DOHH2 (cell line): ENCODE results near the gene EFEMP1.

ENCODE experiments used
- H3F3A ChIP-seq: fragments of 200-600 bp; sonication (generic), shearing (Covaris generic); 2 replicates; pipeline ENCODE4 v1.6.0; 2016; ENCODE audit warnings: antibody characterized with exemption, mild to moderate bottlenecking; ENCODE audit not compliant: control insufficient read depth, insufficient read depth
- H3K27ac ChIP-seq: fragments of 200-600 bp; sonication (generic); 2 replicates; pipeline ENCODE4 v1.5.1; 2014; ENCODE audit warnings: low read depth, mild to moderate bottlenecking, low read length, moderate library complexity
- H3K27me3 ChIP-seq: fragments of 200-600 bp; sonication (generic); 2 replicates; pipeline ENCODE4 v1.6.1; 2014; ENCODE audit warnings: mild to moderate bottlenecking, low read length, mixed read lengths; ENCODE audit not compliant: control insufficient read depth
- H3K36me3 ChIP-seq: fragments of 200-600 bp; sonication (generic); 2 replicates; pipeline ENCODE4 v1.6.1; 2014; ENCODE audit warnings: mild to moderate bottlenecking, low read length, moderate library complexity, mixed read lengths; ENCODE audit not compliant: control insufficient read depth
- H3K4me1 ChIP-seq: fragments of 200-600 bp; sonication (generic); 2 replicates; pipeline ENCODE4 v1.6.1; 2014; ENCODE audit warnings: mild to moderate bottlenecking, low read length, mixed read lengths; ENCODE audit not compliant: control insufficient read depth
- H3K4me2 ChIP-seq: fragments of 200-600 bp; sonication (generic); 2 replicates; pipeline ENCODE4 v1.6.0; 2014; ENCODE audit warnings: mild to moderate bottlenecking, low read length, moderate library complexity
- H3K4me3 ChIP-seq: fragments of 200-600 bp; sonication (generic); 2 replicates; pipeline ENCODE4 v1.5.1; 2014; ENCODE audit warnings: mild to moderate bottlenecking, low read length, mixed read lengths
- H3K79me2 ChIP-seq: fragments of 200-600 bp; sonication (generic); 2 replicates; pipeline ENCODE4 v1.6.1; 2014; ENCODE audit warnings: mild to moderate bottlenecking, low read length, mixed read lengths; ENCODE audit not compliant: control insufficient read depth
- H3K9me2 ChIP-seq: fragments of 200-600 bp; sonication (generic); replicated peaks from 2 replicates; pipeline ENCODE4 v1.6.1; 2014; ENCODE audit warnings: mild to moderate bottlenecking, low read length, mixed read lengths; ENCODE audit not compliant: control insufficient read depth
- H3K9me3 ChIP-seq: fragments of 200-600 bp; sonication (generic); 2 replicates; pipeline ENCODE4 v1.6.1; 2014; ENCODE audit warnings: antibody characterized with exemption, low read length, mixed read lengths; ENCODE audit not compliant: control insufficient read depth, insufficient read depth
- H4K20me1 ChIP-seq: fragments of 200-600 bp; sonication (generic); 2 replicates; pipeline ENCODE4 v1.6.0; 2014; ENCODE audit warnings: low read depth, mild to moderate bottlenecking, antibody characterized with exemption, low read length, moderate library complexity; ENCODE audit not compliant: control insufficient read depth, insufficient read depth
- CTCF ChIP-seq: fragments of 200-600 bp; sonication (generic); IDR thresholded peaks from one replicate; pipeline ENCODE4 v1.5.1; 2014; ENCODE audit warnings: antibody characterized with exemption, mild to moderate bottlenecking, low read depth, low read length; ENCODE audit not compliant: poor library complexity, severe bottlenecking
- EZH2phosphoT487 ChIP-seq: fragments of 200-600 bp; sonication (generic); IDR thresholded peaks from 2 replicates; pipeline ENCODE4 v1.6.1; 2017; ENCODE audit warnings: borderline replicate concordance, mild to moderate bottlenecking, antibody characterized with exemption, low read length, moderate library complexity, mixed read lengths

Gene EFEMP1

GRCh38 chr2:55966401-55967118 lies 43.0 kb upstream of the EFEMP1 start:
- H3F3A ChIP-seq: no peaks in the 10 kb centered on the region
- H3K9me3 ChIP-seq: no peaks in the 10 kb centered on the region
- H3K27me3 ChIP-seq: peaks cover 28% of the 10 kb centered on the region
- H3K4me2 ChIP-seq: no peak overlapping the region
- TF ChIP-seq CTCF (no peak), EZH2phosphoT487 (no peak)
- H3K36me3 ChIP-seq: no peaks in the 10 kb centered on the region
- no peak overlapping the region for H3K27ac ChIP-seq
- no peaks in the 10 kb centered on the region for H4K20me1 ChIP-seq
- no peak overlapping the region for H3K4me3 ChIP-seq
- no peaks in the 10 kb centered on the region for H3K4me1 ChIP-seq
- no peaks in the 10 kb centered on the region for H3K9me2 ChIP-seq
- H3K79me2 ChIP-seq: no peaks in the 10 kb centered on the region

DNA sequence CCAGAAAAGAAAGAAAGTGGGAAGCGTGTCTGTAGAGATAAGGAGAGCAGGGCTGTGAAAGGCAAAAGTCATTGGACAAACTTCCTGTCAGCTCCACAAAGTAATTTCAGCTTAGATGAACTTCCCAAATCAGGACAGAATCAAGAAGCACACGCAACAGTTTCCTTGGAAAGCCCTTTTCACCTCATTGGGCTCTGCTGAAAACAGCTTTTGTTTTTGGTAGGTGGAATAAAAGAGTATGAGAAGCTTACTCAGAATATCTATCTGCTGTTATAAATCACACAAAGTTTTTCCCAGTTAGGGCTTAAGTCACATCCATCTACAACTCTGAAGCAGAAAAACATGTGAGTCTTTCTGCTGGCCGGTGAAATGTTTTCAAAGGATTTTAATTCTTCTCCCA lies 42.4 kb upstream of the EFEMP1 start:
- Histone ChIP-seq H3K4me2 (no peak overlapping the region), H3K9me2 (no peaks in the 10 kb centered on the region), H3K27ac (no peak overlapping the region), H3K79me2 (no peaks in the 10 kb centered on the region), H3F3A (no peaks in the 10 kb centered on the region), H3K4me3 (no peak overlapping the region), H3K27me3 (peaks cover 26% of the 10 kb centered on the region; the same call in 1 of the 2 replicates), H3K9me3 (no peaks in the 10 kb centered on the region), H3K36me3 (no peaks in the 10 kb centered on the region), H4K20me1 (no peaks in the 10 kb centered on the region), H3K4me1 (no peaks in the 10 kb centered on the region)
- TF ChIP-seq EZH2phosphoT487 (no peak), CTCF (no peak)

DNA sequence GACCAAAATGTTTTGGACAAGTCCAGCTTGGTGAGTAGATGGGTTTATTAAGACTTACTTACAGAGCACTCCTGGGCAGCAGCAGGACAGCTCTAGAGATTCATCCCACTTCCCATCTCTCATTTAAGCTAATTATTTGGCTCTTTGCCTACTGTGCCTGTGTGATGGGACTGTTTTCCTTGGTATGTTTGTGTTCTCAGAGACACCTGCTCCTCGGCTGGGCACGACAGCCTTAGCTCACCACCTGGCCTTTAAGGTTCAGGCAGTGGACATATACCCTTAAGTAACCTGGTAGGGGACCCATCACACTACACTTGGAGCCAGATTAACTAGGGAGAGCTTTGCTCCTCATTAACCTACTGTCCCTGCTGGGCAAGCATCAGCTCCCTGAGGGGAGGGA lies 41.7 kb upstream of the EFEMP1 start:
- H3K27ac ChIP-seq: no peak overlapping the region
- no peaks in the 10 kb centered on the region for H3K36me3 ChIP-seq
- H3K27me3 ChIP-seq: peaks cover 24% of the 10 kb centered on the region; the same call in 1 of the 2 replicates
- no peak overlapping the region for H3K4me2 ChIP-seq
- no peaks in the 10 kb centered on the region for H3K9me2 ChIP-seq
- no peak for TF ChIP-seq EZH2phosphoT487
- TF ChIP-seq CTCF: no peak
- no peaks in the 10 kb centered on the region for H3K9me3 ChIP-seq
- H3K4me3 ChIP-seq: no peak overlapping the region
- no peaks in the 10 kb centered on the region for H3K79me2 ChIP-seq
- no peaks in the 10 kb centered on the region for H4K20me1 ChIP-seq
- H3K4me1 ChIP-seq: no peaks in the 10 kb centered on the region
- no peaks in the 10 kb centered on the region for H3F3A ChIP-seq
